SK-N-SH treated with all-trans-retinoic acid at 6 μM for 48 hours (cell line): ENCODE data around the gene RUNX3.

Experiments
- ATAC-seq: fragments of 200-7000 bp; cut with Tn5 transposase; 3 replicates; pipeline ENCODE4 v1.9.1; 2020; ENCODE audit warnings: mild to moderate bottlenecking, moderate library complexity
- ARNTL ChIP-seq: fragments of 450-650 bp; formaldehyde crosslinking; IDR thresholded peaks from 2 replicates; pipeline ENCODE4 v1.5.0; 2020; ENCODE audit warnings: low read depth, mild to moderate bottlenecking, moderate library complexity, borderline replicate concordance
- BACH2 ChIP-seq: fragments of 250-450 bp; sonication (Bioruptor Pico); IDR thresholded peaks from 2 replicates; pipeline ENCODE4 v1.9.0; 2021; ENCODE audit warnings: mild to moderate bottlenecking, borderline replicate concordance
- CREB5 ChIP-seq: fragments of 250-450 bp; sonication (Bioruptor Pico); IDR thresholded peaks from 2 replicates; pipeline ENCODE4 v1.5.1; 2020; ENCODE audit warnings: low read depth, mild to moderate bottlenecking, moderate library complexity
- CSDC2 ChIP-seq: fragments of 250-450 bp; sonication (Bioruptor Pico); IDR thresholded peaks from 2 replicates; pipeline ENCODE4 v1.5.0; 2020; ENCODE audit warnings: mild to moderate bottlenecking, moderate library complexity
- CSRNP3 ChIP-seq: fragments of 250-450 bp; sonication (Bioruptor Pico); IDR thresholded peaks from 2 replicates; pipeline ENCODE4 v1.5.1; 2021; ENCODE audit warnings: mild to moderate bottlenecking, moderate library complexity
- GLIS3 ChIP-seq: fragments of 250-450 bp; sonication (Bioruptor Pico); IDR thresholded peaks from 2 replicates; pipeline ENCODE4 v1.5.0; 2020; ENCODE audit warnings: mild to moderate bottlenecking, moderate library complexity
- ISL1 ChIP-seq: fragments of 250-450 bp; sonication (Bioruptor Pico); IDR thresholded peaks from 2 replicates; pipeline ENCODE4 v2.1.2; 2022; ENCODE audit warnings: mild to moderate bottlenecking, moderate library complexity
- OSR1 ChIP-seq: fragments of 250-450 bp; sonication (Bioruptor Pico); IDR thresholded peaks from 2 replicates; pipeline ENCODE4 v1.8.0; 2022; ENCODE audit warnings: moderate library complexity, mild to moderate bottlenecking, inconsistent platforms
- PATZ1 ChIP-seq: fragments of 250-450 bp; sonication (Bioruptor Pico); IDR thresholded peaks from 2 replicates; pipeline ENCODE4 v1.8.0; 2020; ENCODE audit warnings: mild to moderate bottlenecking, moderate library complexity, borderline replicate concordance
- POU6F1 ChIP-seq: fragments of 250-450 bp; sonication (Bioruptor Pico); IDR thresholded peaks from 2 replicates; pipeline ENCODE4 v1.8.0; 2021; ENCODE audit warnings: low read depth, mild to moderate bottlenecking, moderate library complexity, borderline replicate concordance
- RARB ChIP-seq: fragments of 250-450 bp; sonication (Bioruptor Pico); IDR thresholded peaks from 2 replicates; pipeline ENCODE4 v1.8.0; 2021; ENCODE audit warnings: mild to moderate bottlenecking, moderate library complexity
- SNAI2 ChIP-seq: fragments of 250-450 bp; sonication (Bioruptor Pico); IDR thresholded peaks from 2 replicates; pipeline ENCODE4 v1.5.0; 2020; ENCODE audit warnings: mild to moderate bottlenecking, moderate library complexity
- TCF4 ChIP-seq: fragments of 250-450 bp; sonication (Bioruptor Pico); IDR thresholded peaks from 2 replicates; pipeline ENCODE4 v1.8.0; 2021; ENCODE audit warnings: mild to moderate bottlenecking, moderate library complexity, borderline replicate concordance
- TOX ChIP-seq: fragments of 250-450 bp; sonication (Bioruptor Pico); IDR thresholded peaks from 2 replicates; pipeline ENCODE4 v1.8.0; 2021; ENCODE audit warnings: mild to moderate bottlenecking, moderate library complexity, borderline replicate concordance
- ZC3H10 ChIP-seq: fragments of 250-450 bp; sonication (Bioruptor Pico); IDR thresholded peaks from 2 replicates; pipeline ENCODE4 v1.5.1; 2021; ENCODE audit warnings: mild to moderate bottlenecking, moderate library complexity
- ZFP3 ChIP-seq: fragments of 250-450 bp; sonication (Bioruptor Pico); IDR thresholded peaks from 2 replicates; pipeline ENCODE4 v1.5.0; 2020; ENCODE audit warnings: mild to moderate bottlenecking, moderate library complexity
- ZFP30 ChIP-seq: fragments of 450-650 bp; formaldehyde crosslinking; IDR thresholded peaks from 2 replicates; pipeline ENCODE4 v1.5.0; 2022; ENCODE audit warnings: mild to moderate bottlenecking, moderate library complexity
- ZNF565 ChIP-seq: fragments of 450-650 bp; formaldehyde crosslinking; conservative IDR thresholded peaks from 2 replicates; pipeline ENCODE4 v1.5.0; 2020; ENCODE audit warnings: low read depth, mild to moderate bottlenecking, moderate library complexity
- ZNF70 ChIP-seq: fragments of 450-650 bp; formaldehyde crosslinking; IDR thresholded peaks from 2 replicates; pipeline ENCODE4 v1.5.0; 2020; ENCODE audit warnings: mild to moderate bottlenecking, moderate library complexity
- ZNF8 ChIP-seq: fragments of 450-650 bp; formaldehyde crosslinking; IDR thresholded peaks from 2 replicates; pipeline ENCODE4 v1.5.0; 2020; ENCODE audit warnings: mild to moderate bottlenecking, moderate library complexity
- TF ChIP-seq, protein P1 (sequence below): fragments of 250-450 bp; sonication (Bioruptor Pico); IDR thresholded peaks from 2 replicates; pipeline ENCODE4 v1.5.0; 2020; ENCODE audit warnings: mild to moderate bottlenecking, moderate library complexity

The RUNX3 gene

DNA sequence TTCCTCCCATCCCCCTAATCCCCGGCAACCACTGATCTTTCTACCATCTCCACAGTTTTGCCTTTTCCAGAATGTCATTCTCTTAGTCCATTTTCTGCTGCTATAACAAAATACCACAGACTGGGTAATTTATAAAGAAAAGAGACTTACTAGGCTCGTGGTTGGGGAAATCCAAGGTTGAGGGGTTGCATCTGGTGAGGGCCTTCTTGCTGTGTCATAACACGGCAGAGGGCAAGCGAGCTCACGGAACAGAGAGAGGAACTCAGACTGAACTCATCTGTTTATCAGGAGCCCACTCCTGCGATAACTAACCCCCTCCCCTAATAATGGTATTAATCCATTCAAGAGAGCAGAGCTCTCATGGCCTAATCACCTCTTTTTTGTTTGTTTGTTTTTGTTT, 52.0 kb downstream of the RUNX3 start:
- TF ChIP-seq OSR1 (CRISPR knock-in tag) (no peak), ISL1 (CRISPR knock-in tag) (no peak), TCF4 (no peak), POU6F1 (CRISPR knock-in tag) (no peak), ARNTL (CRISPR knock-in tag) (no peak), CSRNP3 (CRISPR knock-in tag) (no peak), ZNF565 (CRISPR knock-in tag) (no peak), PATZ1 (CRISPR knock-in tag) (no peak), BACH2 (CRISPR knock-in tag) (no peak), CSDC2 (CRISPR knock-in tag) (no peak), SNAI2 (CRISPR knock-in tag) (no peak)
- TF ChIP-seq, protein P1, sequence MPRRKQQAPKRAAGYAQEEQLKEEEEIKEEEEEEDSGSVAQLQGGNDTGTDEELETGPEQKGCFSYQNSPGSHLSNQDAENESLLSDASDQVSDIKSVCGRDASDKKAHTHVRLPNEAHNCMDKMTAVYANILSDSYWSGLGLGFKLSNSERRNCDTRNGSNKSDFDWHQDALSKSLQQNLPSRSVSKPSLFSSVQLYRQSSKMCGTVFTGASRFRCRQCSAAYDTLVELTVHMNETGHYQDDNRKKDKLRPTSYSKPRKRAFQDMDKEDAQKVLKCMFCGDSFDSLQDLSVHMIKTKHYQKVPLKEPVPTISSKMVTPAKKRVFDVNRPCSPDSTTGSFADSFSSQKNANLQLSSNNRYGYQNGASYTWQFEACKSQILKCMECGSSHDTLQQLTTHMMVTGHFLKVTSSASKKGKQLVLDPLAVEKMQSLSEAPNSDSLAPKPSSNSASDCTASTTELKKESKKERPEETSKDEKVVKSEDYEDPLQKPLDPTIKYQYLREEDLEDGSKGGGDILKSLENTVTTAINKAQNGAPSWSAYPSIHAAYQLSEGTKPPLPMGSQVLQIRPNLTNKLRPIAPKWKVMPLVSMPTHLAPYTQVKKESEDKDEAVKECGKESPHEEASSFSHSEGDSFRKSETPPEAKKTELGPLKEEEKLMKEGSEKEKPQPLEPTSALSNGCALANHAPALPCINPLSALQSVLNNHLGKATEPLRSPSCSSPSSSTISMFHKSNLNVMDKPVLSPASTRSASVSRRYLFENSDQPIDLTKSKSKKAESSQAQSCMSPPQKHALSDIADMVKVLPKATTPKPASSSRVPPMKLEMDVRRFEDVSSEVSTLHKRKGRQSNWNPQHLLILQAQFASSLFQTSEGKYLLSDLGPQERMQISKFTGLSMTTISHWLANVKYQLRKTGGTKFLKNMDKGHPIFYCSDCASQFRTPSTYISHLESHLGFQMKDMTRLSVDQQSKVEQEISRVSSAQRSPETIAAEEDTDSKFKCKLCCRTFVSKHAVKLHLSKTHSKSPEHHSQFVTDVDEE (CRISPR knock-in tag), result no peak
- TF ChIP-seq, all 23 proteins: peak for 0
- ATAC-seq, result no peak

- TF ChIP-seq OSR1 (CRISPR knock-in tag) (no peak), TOX (no peak), ARNTL (CRISPR knock-in tag) (no peak), ZC3H10 (CRISPR knock-in tag) (no peak), ZNF70 (no peak), ZFP30 (no peak), CREB5 (CRISPR knock-in tag) (no peak), ZFP3 (CRISPR knock-in tag) (no peak), PATZ1 (CRISPR knock-in tag) (no peak), ZNF8 (CRISPR knock-in tag) (no peak), CSDC2 (CRISPR knock-in tag) (no peak), RARB (CRISPR knock-in tag) (no peak), GLIS3 (CRISPR knock-in tag) (no peak), BACH2 (CRISPR knock-in tag) (no peak)
- ATAC-seq, result no peak
Measured at GRCh38 chr1:24875991-24876506, 54.0 kb downstream of the RUNX3 start.
